ENCODE measurements around the gene WBP11. TPM values are rescaled to one million over a fixed set of nuclear protein-coding genes. Genes with fewer than 3 reads are reported as not detected.
A peak's percentile ranks its signal among the peaks of the same experiment; 100 is the strongest.

The WBP11 gene
- total RNA-seq, 4 donors from 2014 or later = 9.5 to 44.0 (median 15.3) TPM

DNA sequence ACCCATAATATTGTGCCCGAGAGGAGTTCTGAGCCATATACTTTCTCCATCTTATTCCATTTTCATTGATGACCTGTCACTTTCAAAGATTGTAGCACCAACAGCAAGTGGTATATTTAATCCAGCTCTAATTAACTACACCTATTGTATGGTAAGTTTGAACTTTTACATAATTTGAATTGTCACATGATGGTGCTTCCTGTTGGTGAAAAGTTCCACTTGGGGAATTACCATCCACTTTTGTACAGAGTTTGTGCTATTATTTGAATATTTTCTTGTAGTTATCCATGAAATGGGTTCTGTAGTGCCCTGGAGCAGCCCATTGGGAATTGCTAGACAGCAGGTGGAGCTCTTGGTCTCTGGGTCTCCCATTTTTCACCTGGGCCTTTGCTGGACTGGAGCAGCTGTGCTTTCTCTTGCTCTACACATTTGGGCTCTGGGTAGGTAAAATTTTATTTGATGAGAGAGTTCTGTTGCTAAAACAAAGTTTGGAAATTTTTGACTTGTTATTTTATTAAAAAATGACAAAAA lies 7.7 kb upstream of the WBP11 start:
- H3K27ac ChIP-seq = no peak overlapping the region
- no peaks in the 10 kb centered on the region for H3K4me1 ChIP-seq
- H3K9me3 ChIP-seq = no peaks in the 10 kb centered on the region
- no peak overlapping the region for H3K4me3 ChIP-seq
- H3K36me3 ChIP-seq = no peaks in the 10 kb centered on the region
- DNase-seq = no peak
- intact Hi-C loops (cut with DNase I; ENCODE audit: low total_unique reads) = no loop called here
- TF ChIP-seq POLR2A (IDR thresholded peaks at IDR 0.05) = no peak
- TF ChIP-seq, protein P1, sequence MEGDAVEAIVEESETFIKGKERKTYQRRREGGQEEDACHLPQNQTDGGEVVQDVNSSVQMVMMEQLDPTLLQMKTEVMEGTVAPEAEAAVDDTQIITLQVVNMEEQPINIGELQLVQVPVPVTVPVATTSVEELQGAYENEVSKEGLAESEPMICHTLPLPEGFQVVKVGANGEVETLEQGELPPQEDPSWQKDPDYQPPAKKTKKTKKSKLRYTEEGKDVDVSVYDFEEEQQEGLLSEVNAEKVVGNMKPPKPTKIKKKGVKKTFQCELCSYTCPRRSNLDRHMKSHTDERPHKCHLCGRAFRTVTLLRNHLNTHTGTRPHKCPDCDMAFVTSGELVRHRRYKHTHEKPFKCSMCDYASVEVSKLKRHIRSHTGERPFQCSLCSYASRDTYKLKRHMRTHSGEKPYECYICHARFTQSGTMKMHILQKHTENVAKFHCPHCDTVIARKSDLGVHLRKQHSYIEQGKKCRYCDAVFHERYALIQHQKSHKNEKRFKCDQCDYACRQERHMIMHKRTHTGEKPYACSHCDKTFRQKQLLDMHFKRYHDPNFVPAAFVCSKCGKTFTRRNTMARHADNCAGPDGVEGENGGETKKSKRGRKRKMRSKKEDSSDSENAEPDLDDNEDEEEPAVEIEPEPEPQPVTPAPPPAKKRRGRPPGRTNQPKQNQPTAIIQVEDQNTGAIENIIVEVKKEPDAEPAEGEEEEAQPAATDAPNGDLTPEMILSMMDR (IDR thresholded peaks at IDR 0.05) = peak in 2 of 4 experiments; percentile 17 to 25
- no peaks in the 10 kb centered on the region for H3K27me3 ChIP-seq

DNA sequence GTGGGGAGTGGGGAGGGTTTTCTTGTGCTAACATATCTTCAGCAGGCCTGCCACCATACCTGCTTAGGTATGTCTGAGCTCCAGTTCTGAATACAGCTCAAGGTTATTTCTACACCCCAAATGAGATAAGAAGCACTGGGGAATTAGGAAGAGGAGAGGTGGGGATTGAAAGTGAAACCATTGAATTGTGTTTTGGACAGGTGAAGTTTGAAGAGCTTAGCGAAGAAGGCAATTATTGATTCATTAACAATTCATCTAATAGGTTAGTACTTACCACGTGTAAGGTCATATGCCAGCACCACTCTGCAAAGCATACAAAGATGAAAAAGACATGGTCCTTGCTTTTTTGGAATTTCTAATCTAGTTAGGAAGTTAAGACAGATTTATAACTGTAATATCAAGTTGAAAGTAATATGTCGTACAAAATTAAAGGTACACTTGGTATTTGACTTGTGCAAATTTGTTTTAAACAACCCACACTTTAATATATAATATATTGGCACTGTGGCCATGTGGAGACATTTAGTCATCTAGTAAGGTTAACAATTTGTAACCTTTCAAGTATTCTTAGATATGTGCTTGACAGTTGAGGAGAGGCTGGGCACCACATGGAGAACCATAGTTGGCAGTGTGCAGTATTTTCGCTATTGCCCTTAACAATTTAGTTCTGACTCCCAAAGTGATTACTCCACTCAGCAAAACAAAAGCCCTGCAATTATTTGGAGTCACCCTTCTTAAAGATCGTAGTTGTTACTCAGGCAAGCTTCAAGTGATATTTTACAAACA lies 7.1 kb upstream of the WBP11 start:
- DNase-seq = no peak
- H3K4me1 ChIP-seq = no peaks in the 10 kb centered on the region
- no peaks in the 10 kb centered on the region for H3K9me3 ChIP-seq
- no peaks in the 10 kb centered on the region for H3K27me3 ChIP-seq
- no peaks in the 10 kb centered on the region for H3K36me3 ChIP-seq
- no peak overlapping the region for H3K27ac ChIP-seq
- intact Hi-C loops (cut with DNase I; ENCODE audit: low total_unique reads) = no loop called here
- no peak overlapping the region for H3K4me3 ChIP-seq
- no peak for TF ChIP-seq POLR2A (IDR thresholded peaks at IDR 0.05)
- TF ChIP-seq, protein P1 (IDR thresholded peaks at IDR 0.05) = no peak

DNA sequence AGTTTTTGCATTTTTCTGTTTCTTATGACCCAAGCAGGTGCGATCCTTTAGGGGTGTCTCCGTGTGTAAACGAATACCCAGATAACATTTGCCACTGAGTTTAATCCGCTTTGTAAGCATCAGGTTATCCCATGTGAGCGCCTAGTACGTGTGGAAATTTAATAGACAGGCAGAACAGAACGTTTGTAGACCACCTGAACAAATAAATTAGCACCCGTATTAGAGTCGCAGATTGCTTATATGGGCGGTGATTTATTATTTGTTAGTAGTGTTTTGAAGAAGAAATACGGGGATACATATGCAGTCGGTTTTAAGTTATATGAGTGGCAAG lies 517 bp upstream of the WBP11 start:
- Histone ChIP-seq H3K27me3 (no peaks in the 10 kb centered on the region), H3K4me3 (peak overlapping the region; percentile 95 to 96), H3K4me1 (no peaks in the 10 kb centered on the region), H3K27ac (peak overlapping the region; percentile 92 to 93), H3K36me3 (no peaks in the 10 kb centered on the region), H3K9me3 (no peaks in the 10 kb centered on the region)
- TF ChIP-seq, protein P1 (IDR thresholded peaks at IDR 0.05) = no peak
- intact Hi-C loops (cut with DNase I; ENCODE audit: low total_unique reads) = no loop called here
- no peak for DNase-seq

DNA sequence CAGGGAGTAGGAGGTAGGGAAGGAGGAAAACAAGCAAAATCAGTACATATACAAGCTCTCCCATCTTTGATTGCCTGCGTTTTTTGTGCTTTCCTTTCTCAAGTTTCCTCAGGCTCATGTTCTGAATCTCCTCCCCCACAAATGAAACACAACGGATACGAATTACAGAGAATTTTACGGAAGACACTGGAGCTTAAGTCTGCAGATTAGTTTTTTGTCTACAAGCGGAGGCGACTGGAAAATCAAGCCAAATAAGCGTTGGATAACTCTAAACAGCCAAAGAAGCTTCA lies 612 bp downstream of the WBP11 start:
- no peaks in the 10 kb centered on the region for H3K4me1 ChIP-seq
- H3K27ac ChIP-seq = peak overlapping the region; percentile 92 to 93
- no peak for TF ChIP-seq POLR2A (IDR thresholded peaks at IDR 0.05)
- TF ChIP-seq, protein P1 (IDR thresholded peaks at IDR 0.05) = no peak
- no peak for DNase-seq
- no peaks in the 10 kb centered on the region for H3K36me3 ChIP-seq
- peak overlapping the region; percentile 95 to 96 for H3K4me3 ChIP-seq
- H3K9me3 ChIP-seq = no peaks in the 10 kb centered on the region
- intact Hi-C loops (cut with DNase I; ENCODE audit: low total_unique reads) = no loop called here
- H3K27me3 ChIP-seq = no peaks in the 10 kb centered on the region

DNA sequence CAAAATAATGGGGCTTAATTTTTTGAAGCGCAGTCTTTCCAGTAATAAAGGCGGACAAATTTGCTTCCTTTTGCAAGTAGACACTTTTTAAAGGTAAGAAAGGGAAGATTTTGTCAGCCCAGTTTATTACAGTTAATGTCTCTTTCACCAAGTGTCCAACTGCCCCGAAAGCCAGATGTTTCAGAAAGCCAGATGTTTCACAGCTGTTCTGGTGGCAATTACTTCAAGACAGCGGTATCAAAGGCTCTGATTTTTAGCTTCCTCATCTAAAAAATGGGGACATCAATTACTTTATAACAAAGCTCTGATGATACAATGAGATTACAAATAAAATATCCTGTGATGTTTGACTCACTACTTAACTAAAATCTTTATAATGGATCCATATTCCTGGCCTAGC lies 1.0 kb downstream of the WBP11 start:
- no peaks in the 10 kb centered on the region for H3K4me1 ChIP-seq
- no peaks in the 10 kb centered on the region for H3K36me3 ChIP-seq
- intact Hi-C loops (cut with DNase I; ENCODE audit: low total_unique reads) = no loop called here
- H3K9me3 ChIP-seq = no peaks in the 10 kb centered on the region
- DNase-seq = no peak
- H3K4me3 ChIP-seq = peak overlapping the region; percentile 95 to 96
- H3K27ac ChIP-seq = peak overlapping the region; percentile 92 to 93
- H3K27me3 ChIP-seq = no peaks in the 10 kb centered on the region
- no peak for TF ChIP-seq POLR2A (IDR thresholded peaks at IDR 0.05)
- TF ChIP-seq, protein P1 (IDR thresholded peaks at IDR 0.05) = no peak

Data from uterus (tissue), 4 donors.